GM21515 (cell line): ENCODE measurements around the gene MYOM1.

Experiments
- ATAC-seq: cut with Tn5 transposase; IDR thresholded peaks from one replicate; pipeline ENCODE4 v1.9.1; 2021; ENCODE audit not compliant: unreplicated experiment

Gene MYOM1

DNA sequence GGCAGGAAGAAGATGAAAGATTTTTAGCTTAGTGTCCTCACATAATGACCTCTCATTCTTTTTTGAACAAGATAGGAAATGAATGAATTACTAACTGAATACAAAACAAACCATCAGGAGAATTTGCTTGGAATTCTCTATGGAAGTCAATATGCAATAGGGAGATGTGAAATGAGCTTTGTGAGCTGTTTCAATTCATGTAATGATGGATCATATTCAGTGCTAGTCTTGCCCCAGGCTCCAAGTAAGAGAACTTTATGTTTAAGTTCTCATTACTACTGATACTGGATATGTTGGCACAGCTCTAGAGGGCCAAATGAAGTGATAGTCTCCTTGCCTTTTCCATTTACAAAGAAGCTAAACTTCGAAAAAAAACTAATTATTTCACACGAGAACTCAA lies 29.2 kb downstream of the MYOM1 start:
- ATAC-seq, result no peak

DNA sequence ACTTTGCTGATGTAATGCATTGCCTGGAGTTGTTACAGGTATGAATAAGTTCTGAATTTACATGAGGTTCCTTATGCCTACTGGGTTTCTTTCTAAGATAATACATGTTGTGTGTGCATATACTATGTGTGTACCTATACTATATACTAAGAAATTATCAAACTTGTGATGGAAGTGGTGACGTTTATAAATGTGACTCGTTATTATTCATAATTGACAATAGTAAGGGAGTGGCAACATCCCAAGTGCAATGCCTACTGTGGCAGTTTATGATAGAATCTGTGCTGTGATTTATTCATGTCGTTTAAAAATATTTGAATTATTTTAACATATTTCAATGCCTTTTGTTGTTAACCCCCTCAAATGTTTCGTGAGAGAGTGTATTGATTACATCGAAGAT lies 29.9 kb downstream of the MYOM1 start:
- no peak for ATAC-seq

DNA sequence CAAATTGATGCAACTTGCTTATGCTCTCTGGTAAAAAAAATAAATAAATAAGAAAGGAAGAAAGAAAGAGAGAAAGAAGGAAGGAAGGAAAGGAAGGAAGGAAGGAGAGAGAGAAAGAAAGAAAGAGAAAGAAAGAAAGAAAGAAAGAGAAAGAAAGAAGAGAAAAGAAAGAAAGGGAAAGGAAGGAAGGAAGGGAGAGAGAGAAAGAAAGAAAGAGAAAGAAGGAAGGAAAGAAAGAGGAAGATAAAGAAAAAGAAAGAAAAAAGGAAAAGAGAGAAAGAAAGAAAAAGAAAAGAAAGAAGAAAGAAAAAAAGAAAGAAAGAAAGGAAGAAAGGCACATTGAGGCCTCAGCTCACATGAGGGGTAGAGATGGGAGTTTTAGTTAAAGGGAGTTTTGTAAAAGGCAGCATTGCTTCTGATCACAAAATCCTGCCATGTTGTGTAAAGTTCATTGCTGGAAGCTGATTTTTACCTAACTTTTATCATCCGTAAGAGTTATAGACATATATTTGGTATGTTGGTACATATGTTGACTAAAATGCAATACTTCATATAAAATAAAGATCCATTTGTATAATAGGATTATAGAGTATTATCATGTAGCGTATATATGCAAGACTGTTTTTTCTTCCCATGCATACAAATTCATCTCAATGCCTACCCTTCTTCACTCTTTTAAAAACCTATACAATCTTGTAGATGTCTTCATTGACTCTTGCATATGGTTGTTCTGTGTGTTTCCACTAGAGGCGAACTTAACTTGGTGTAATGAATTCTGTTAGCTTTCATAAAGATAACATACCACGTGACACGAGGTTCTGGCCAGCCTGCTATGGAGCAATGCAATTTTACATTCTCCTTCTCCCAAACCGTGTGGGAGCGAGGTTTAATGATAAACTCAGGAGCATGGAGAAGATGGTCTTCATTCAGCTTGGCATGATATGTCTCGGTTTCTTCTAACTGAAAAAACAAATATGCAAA lies 32.8 kb downstream of the MYOM1 start:
- ATAC-seq, result no peak

DNA sequence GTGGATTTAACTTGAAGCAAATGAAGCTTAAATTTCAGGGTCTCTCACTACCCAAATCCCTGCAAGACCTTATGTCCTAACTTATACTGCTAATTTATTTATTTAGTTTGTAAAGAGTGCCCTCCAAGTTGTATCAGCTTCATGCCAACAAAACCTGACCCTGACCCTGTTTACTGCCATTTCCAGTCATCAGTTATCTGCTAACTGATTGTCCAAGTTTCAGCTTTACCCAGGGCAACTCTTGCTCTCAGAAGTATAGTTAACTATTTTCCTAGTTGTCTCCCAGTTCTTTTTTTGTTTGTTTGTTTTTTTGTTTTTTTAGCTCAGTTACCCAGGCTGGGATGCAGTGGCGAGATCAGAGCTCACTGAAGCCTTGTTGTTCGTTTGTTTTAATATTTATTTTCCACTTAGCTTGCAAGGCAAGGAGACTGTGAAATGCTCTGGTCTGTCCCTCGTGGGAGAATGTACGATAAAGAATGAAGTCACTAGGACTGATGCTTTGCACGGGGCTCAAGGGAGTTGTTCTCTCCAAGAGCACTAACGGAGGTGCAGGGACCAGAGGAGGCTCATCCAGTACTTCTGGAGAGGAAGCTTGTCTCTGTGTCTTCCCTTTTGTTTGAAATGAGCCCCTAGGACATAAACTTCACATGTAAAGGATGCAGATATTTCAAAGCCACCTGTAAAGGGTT lies 35.3 kb downstream of the MYOM1 start:
- no peak for ATAC-seq

DNA sequence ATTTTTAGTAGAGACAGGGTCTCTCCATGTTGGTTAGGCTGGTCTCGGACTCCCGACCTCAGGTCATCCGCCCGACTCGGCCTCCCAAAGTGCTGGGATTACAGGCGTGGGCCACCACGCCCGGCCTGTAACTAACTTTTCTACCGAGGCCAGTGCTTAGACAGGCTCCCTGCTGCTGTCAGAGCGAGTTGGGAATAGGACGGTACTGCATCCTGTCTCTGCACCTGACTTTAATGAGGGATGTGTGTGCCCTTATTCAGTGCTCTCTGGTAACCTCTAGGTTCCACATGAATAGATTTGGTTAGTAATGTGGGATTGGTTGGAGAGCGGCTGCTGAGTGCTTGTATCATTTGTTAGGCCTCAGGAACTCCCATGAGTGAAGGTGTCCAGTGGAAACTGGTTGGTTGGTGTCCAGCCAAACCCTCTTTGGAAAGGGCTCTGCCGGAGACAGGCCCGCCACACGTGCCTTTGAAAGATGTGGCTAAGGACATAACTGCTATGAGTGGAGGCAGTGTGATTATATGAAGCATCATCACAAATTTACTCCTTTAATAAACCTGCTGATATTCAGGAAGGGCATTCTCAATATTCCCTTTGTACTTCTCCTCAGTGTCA lies 36.6 kb downstream of the MYOM1 start:
- ATAC-seq, result no peak

DNA sequence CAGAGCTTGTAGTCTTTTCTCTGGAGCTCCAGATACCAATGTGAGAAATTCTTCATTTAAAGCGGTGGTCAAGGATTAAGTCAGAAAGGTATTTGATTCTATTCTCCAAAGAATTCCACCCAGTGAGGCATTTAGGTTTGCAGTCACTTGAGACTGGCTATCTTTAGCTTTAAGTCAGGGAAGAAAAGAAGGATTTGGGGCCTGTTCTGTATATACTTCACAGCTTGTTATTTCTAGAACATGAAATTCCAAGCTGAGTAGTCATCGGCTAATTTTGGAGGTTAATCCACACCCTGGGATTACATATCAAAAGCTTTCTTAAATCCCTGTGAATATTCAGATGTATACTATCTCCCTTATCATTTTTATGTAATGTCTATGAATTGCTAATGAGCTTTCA lies 39.4 kb downstream of the MYOM1 start:
- no peak for ATAC-seq

DNA sequence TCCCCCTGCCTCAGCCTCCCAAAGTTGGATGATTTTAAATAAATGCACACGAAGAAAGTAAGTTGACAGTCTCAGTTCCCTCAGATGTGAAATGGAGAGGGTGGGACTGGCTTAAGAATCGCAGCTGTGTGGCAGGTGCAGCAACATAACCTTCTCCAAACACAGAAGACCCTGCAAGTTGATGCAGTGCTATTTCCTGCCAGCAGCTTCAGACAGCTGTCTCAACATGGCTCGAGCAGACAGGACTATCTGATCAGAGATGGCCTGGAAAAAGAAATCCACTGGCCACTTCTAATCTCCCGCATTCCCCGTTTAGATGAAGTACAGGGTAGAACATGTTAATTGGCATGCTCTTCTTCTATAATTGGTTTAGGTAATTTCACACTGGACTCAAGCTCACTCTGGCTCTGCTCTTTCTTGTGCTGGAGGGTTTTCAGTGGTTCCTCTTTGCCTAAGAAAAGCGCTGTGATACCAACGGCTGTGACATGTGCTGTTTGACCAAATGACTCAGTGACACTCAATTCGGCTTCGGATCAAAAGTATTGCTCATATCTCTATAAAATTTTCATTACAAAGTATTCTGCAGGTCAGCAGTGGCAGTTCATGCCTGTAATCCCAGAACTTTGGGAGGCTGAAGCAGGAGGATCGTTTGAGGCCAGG lies 40.2 kb downstream of the MYOM1 start:
- ATAC-seq, result peak; percentile 61

DNA sequence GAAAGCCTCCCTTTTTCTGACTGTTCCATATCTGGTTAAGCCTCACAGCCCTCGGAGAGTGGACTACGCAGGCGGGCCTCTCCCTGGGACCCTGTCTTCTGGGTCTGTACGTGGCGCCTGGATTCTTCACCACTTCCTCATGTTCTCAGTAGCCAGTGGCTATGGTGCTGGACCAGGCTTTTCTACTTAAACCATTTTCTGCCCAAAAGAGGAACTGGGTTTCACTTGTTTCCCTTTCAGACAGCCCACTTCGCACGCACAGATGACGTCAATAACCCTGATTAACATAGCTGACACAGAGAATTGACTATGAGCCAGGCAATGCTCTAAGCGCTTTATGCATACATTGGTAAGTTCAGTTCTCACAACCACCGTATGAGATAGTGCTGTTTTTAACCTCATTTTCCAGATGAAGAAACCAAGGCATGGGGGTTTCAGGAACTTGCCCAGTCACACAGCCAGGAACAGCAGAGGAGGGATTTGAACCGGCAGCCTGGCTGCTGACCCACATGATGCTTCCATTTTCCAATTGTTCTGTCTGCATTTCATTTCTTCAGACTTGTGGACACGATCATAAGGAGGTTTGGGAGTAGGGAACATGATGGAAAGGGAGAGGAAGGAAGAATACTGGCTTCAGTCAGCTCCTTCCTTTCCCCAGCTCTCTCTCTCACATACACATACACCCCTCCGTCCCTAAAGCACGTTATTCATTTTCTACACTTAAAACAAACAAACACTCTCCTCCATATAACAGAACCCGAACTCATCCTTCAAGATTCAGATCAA lies 41.7 kb downstream of the MYOM1 start:
- ATAC-seq, result peak; percentile 85

DNA sequence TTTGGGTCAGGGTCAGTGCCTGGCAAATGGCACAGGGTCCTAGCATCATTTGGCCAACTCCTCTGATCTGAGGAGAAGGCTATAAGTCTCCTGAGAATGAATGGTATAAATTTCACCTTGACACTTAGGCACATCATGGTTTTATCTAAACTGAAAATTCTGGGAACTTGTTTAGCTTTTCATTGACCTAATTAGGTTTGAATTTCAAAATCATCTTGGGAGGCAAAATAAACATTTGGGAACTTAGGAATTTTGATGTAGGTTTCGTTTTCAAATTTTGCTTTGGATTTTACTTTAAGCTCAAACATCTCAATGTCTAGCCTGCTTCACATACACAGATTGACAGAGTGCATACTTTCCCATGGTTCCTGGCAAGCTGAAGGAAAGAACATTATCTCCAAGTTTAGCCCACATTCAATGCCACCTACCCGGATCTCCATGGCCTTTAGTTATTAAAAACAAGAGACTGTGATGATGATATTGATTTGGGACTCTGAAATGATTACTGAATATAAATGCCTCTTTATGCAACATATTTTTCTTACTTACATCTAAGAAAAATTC lies 44.5 kb downstream of the MYOM1 start:
- no peak for ATAC-seq

DNA sequence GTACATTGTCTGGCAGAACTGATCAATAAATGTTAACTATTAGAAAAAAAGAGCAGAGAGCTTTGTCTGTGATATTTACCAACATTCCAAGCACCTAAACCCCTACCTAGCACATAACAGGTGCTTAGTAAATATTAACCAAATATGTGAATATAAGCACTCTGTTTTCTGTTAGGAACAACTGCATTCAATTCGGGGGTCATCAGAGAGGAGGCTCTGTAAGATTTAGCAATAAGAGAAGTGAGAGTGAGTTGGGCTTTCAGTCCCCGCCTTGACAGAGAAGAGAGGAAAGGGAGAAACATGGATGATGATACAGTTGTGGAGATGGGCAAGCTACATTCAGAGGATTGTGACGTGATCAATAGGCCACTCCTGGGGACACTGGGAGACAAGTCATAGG lies 47.7 kb downstream of the MYOM1 start:
- ATAC-seq, result no peak

DNA sequence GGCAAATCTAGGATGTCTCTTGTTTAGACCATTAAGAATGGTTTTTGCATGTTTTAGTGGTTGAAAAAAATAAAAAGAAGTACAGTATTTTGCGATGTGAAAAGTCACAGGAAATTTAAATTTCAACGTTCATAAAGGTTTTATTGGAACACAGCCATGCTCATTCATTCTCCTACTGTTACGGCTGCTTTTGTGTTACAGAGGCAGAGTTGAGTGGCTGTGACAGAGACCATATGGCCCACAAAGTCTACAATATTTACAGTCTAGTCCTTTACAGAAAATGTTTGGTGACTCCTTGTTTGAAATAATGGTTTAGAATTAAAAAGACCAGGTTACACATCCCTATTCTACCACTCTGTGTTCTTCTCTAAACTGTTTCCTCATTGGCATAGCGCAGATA lies 48.1 kb downstream of the MYOM1 start:
- no peak for ATAC-seq

DNA sequence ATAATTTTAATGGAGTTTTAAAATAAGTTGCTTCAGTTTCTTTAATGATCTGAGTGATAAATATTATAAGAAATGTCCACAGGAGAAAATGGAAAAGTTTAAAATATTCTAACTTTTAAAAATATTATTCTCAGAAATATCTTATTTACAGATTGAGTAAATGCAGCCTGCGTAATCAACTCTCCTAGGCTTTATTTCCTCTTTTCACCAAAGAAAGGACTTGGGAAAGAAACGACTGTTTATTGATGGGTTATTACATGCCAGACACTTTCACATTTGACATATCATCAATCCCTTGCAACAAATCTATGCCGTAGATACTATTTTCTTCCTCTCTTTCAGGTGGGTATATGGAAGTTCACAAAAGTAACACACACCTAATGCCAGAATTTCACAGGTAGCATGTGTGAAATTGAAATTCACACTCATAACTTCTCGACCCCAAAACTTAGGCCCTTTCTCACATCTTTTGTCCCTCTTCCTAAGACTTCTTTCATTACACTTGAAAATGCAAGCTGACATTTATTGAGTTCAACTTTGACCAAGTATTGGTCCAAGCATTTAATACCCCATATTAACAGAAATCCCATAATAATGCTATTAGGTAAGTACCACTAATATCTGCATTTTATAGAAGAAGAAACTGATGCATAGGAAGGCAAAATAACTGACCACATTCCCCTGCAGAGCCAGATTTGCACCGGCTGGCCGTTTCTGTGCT lies 49.2 kb downstream of the MYOM1 start:
- ATAC-seq, result no peak

DNA sequence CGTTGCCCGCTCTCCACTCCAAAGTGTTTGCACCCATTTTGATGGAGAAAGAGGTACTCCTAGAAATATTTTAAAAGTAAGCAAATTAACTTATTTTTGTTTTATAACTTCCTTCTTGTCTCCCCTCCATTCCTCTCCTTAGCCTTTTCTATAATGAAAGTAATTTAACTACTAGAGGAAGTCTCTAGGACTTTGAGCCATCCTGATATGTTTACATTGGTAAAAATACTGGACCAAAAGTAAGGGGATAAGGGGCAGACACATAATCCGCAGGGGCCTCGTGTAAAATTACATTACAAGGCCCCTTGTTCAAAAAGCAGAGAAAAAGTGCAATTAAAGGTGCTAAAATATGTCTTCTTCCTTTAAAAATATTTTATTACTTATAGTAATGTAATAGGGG lies 55.4 kb downstream of the MYOM1 start:
- ATAC-seq, result no peak

DNA sequence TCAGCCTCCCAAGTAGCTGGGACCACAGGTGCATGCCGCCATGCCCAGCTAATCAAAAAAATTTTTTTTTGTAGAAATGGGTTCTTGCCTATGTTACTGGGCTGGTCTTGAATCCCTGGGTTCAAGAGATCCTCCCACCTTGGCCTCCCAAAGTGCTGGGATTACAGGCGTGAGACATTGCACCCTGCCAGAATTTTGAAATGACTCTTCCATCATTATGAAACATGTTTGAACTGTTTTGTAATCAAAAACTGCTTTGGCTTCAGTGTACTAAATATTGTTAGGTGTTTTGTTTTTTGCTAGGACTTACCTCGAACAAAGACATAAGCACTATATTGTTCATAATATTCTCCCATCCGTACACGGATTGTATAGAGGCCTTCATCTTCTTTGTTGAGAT lies 55.8 kb downstream of the MYOM1 start:
- no peak for ATAC-seq

DNA sequence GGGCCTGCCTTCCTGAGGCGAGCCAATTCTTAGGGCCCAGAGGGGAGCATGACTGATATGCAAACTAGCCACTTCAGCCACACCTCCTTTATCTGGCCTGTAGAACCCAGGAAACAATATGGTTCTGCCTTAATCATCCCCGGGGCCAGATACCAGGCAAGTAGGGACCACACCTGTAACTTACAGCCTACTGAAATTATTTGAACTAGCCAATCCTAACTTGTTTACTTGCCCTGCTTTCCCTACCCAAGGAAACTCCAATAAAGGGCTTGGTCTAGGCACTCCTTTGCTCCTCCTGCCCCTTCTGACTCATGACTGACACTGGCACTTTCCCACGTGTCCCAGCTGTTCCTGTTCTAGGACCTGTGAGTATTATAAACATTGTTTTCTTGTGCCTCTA lies 57.6 kb downstream of the MYOM1 start:
- ATAC-seq, result no peak

DNA sequence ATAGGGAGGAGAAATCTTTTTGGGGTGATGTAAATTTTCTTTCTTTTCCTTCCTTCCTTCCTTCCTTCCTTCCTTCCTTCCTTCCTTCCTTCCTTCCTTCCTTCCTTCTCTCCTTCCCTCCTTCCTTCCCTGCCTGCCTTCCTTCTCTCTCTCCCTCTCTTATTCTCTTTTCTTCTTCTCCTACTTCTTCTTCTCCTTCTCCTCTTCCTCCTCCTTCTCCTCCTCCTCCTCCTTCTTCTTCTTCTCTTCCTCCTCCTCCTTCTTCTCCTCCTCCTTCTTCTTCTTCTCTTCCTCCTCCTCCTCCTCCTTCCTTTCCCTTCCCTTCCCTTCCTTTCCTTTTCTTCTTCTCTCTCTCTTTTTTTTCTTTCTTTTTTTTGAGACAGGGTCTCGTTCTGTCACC lies 59.9 kb downstream of the MYOM1 start:
- no peak for ATAC-seq

DNA sequence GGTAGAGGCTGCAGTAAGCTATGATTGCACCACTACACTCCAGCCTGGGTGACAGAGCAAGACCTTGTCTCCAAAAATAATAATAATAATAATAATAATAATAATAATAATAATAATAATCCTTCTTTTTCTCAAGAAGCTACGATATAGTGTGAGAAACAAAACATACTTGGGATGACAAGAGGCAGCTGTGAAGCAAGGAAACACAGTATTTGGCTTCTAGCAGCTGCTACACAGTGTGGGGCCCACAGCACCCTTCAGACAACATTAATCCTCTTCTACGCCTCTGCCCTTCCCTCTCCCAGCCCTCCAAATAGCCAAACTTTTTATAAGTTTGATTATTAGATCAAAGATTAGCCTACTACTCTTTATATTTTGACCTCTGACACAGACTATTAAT lies 62.2 kb downstream of the MYOM1 start:
- no peak for ATAC-seq

DNA sequence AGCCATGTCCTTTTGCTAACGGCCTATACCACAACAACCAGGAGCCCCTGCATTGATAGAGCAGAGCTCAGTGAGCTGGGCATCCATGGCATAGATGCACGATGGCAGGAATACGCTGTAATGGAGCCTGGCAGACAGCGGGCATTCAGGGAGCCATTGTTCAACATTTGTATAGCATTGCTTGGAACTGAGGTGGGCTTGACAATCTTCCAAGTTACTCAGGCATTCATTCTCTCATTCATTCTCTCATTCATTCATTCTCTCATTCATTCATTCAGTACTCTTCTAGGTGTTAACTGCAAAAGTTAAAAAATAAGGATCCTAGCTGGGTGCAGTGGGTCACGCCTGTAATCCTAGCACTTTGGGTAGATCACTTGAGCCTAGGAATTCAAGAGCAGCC lies 62.7 kb downstream of the MYOM1 start:
- ATAC-seq, result no peak

DNA sequence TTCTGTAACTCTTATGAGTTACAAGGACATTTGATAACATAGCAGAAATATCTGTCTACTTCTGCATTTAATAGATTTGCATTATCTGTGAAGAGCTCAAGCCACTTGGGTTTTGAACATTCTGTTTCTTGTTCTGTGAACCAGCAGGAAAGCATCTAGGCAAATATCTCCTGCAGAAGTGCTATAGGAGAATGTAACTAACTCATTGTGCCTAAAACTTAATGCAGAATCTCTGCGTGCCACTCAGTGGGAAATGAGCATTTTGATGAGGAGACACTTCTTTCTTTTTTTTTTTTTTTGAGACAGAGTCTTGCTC lies 63.5 kb downstream of the MYOM1 start:
- no peak for ATAC-seq

DNA sequence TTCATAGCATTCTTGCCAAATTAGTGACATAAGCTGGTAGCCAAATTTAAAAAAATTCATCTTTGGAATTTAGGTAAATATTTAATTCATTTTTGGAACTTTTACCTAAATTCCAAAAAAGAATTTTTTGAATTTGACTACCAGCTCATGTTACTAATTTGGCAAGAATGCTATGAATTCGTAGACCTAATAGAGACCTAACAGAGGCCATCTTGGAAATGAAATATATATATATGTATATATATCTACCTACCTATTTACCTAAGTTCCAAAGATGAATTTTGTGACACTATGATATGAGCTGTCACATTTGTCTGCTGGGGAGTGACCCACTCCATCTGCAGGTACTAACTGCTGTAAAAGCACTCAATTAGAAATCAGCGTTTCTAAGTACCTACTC lies 65.6 kb downstream of the MYOM1 start:
- ATAC-seq, result no peak
